ENCODE data around the gene LUZP4. TPM values are rescaled to one million over a fixed set of nuclear protein-coding genes. Genes with fewer than 3 reads are reported as not detected.
A peak's percentile ranks its signal among the peaks of the same experiment; 100 is the strongest.

The LUZP4 gene
- total RNA-seq, 2 donors from 2014 or later: not detected

- H3K27me3 ChIP-seq: no peaks in the 10 kb centered on the region
Observed at GRCh38 chrX:115268421-115268820, 21.1 kb upstream of the LUZP4 start.

GRCh38 chrX:115269051-115269683 is 20.3 kb upstream of the LUZP4 start:
- DNase-seq: no peak
- TF ChIP-seq CTCF (IDR thresholded peaks at IDR 0.05) (no peak), POLR2A (IDR thresholded peaks at IDR 0.05) (no peak)
- no peak overlapping the region for H3K4me3 ChIP-seq
- no peaks in the 10 kb centered on the region for H3K4me1 ChIP-seq
- intact Hi-C loops (cut with DNase I): no loop called here
- ATAC-seq: no peak
- H3K9me3 ChIP-seq: no peaks in the 10 kb centered on the region
- 86 to 91% methylated on average over 1 of the region's 1 CpG for WGBS, 2 donors
- H3K27ac ChIP-seq: no peak overlapping the region
- no peaks in the 10 kb centered on the region for H3K36me3 ChIP-seq (replicated peaks in 1 of 2; ENCODE audit: insufficient read depth in 1 of 2, low read depth in 2 of 2)
- no peaks in the 10 kb centered on the region for H3K27me3 ChIP-seq

More at GRCh38 chrX:115268421-115268820, 21.1 kb upstream of the LUZP4 start:
- Histone ChIP-seq H3K9me3 (no peaks in the 10 kb centered on the region), H3K4me3 (no peak overlapping the region), H3K36me3 (replicated peaks in 1 of 2; ENCODE audit: insufficient read depth in 1 of 2, low read depth in 2 of 2) (no peaks in the 10 kb centered on the region), H3K27ac (no peak overlapping the region), H3K4me1 (no peaks in the 10 kb centered on the region)
- no peak for TF ChIP-seq POLR2A (IDR thresholded peaks at IDR 0.05)
- peak in 1 of 7 experiments; percentile 24 for TF ChIP-seq CTCF (IDR thresholded peaks at IDR 0.05)
- intact Hi-C loops (cut with DNase I): no loop called here
- ATAC-seq (no peak), DNase-seq (no peak)
- WGBS, 2 donors: 20 to 31% methylated on average over 3 of the region's 3 CpGs

- H3K9me3 ChIP-seq: no peaks in the 10 kb centered on the region
- H3K27ac ChIP-seq: no peak overlapping the region
- no peak for DNase-seq
- 41 to 48% methylated on average over 4 of the region's 4 CpGs for WGBS, 2 donors
- H3K36me3 ChIP-seq (replicated peaks in 1 of 2; ENCODE audit: insufficient read depth in 1 of 2, low read depth in 2 of 2): no peaks in the 10 kb centered on the region
- no peaks in the 10 kb centered on the region for H3K27me3 ChIP-seq
- no peak for ATAC-seq
- H3K4me3 ChIP-seq: no peak overlapping the region
- intact Hi-C loops (cut with DNase I): no loop called here
- no peaks in the 10 kb centered on the region for H3K4me1 ChIP-seq
- no peak for TF ChIP-seq POLR2A (IDR thresholded peaks at IDR 0.05)
- no peak for TF ChIP-seq CTCF (IDR thresholded peaks at IDR 0.05)
Observed at GRCh38 chrX:115284877-115285276, 4.6 kb upstream of the LUZP4 start.

GRCh38 chrX:115297189-115297588 is 7.7 kb downstream of the LUZP4 start:
- no peaks in the 10 kb centered on the region for H3K4me1 ChIP-seq
- H3K27ac ChIP-seq: no peak overlapping the region
- H3K27me3 ChIP-seq: no peaks in the 10 kb centered on the region
- ATAC-seq (no peak), DNase-seq (no peak)
- no peaks in the 10 kb centered on the region for H3K36me3 ChIP-seq (replicated peaks in 1 of 2; ENCODE audit: insufficient read depth in 1 of 2, low read depth in 2 of 2)
- no peaks in the 10 kb centered on the region for H3K9me3 ChIP-seq
- WGBS, 2 donors: 59 to 76% methylated on average over 1 of the region's 1 CpG
- intact Hi-C loops (cut with DNase I): no loop called here
- no peak for TF ChIP-seq POLR2A (IDR thresholded peaks at IDR 0.05)
- TF ChIP-seq CTCF (IDR thresholded peaks at IDR 0.05): no peak
- no peak overlapping the region for H3K4me3 ChIP-seq

GRCh38 chrX:115311139-115311538 is 21.6 kb downstream of the LUZP4 start:
- intact Hi-C loops (cut with DNase I): no loop called here

More at GRCh38 chrX:115311139-115311538, 21.6 kb downstream of the LUZP4 start:
- H3K4me3 ChIP-seq: no peak overlapping the region
- 44% methylated on average over 1 of the region's 1 CpG; no CpG with 5 or more reads in 1 of the 2 donors for WGBS, 2 donors
- H3K27ac ChIP-seq: no peak overlapping the region
- H3K4me1 ChIP-seq: no peaks in the 10 kb centered on the region
- H3K9me3 ChIP-seq: no peaks in the 10 kb centered on the region
- H3K27me3 ChIP-seq: peaks cover 0 to 4% of the 10 kb centered on the region in 2 donors
- DNase-seq (no peak), ATAC-seq (no peak)
- TF ChIP-seq POLR2A (IDR thresholded peaks at IDR 0.05): no peak
- TF ChIP-seq CTCF (IDR thresholded peaks at IDR 0.05): no peak
- no peaks in the 10 kb centered on the region for H3K36me3 ChIP-seq (replicated peaks in 1 of 2; ENCODE audit: insufficient read depth in 1 of 2, low read depth in 2 of 2)
